ENCODE measurements around the gene TTC9.

DNA sequence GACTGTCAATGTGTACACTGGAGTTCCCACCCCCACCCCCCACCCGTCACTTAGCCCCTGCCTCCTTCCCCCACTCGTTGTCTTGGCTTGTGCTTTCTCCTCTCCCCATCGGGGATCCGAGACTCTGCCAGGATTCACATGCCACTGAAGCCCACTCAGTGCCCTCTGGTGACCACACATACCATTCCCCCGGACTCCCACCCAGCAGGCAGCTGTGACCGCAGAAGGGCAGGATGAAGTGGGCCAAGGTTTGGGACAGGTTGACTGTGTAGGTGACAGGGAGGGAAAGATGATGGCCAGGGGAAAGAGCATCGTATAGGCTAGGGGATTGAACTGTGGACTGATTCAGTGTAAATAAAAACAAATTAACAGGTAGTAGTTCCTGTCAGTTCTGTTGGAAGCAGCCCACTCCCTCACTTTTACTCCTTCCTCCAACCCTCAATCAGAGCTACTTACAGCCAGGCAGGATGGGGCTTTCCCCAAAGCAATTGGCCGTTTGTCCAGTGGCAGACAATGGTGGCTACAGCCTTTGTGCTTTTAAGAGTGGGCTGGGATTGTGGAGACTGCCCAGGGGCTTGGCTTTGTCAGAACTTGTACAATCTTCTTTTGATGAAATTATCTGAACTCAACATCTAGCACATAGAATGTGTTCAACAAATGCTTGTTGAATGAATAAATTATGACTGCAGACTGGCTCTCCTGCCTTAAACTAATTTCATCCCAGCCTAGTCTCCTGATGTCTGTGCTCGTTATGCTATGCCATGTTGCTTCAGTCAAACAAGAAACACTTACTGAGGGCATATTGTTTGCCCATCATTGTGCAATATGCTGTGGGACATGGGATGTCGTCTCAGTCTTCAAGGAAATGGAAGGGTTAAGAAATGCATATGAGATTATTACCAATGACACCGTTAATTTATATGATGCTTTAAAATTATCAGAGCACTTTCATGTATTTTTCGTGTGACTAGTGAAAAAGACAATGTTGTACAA lies 30.2 kb downstream of the TTC9 start:
- TF ChIP-seq GATA3 (IDR thresholded peaks at IDR 0.05; ENCODE audit: low read depth, low read length) (no peak), GATA2 (IDR thresholded peaks at IDR 0.05; ENCODE audit: low read depth, low read length) (no peak)
